HG03175 (cell line): ENCODE data around the gene COL5A1.

ENCODE experiments used
- ATAC-seq: cut with Tn5 transposase; IDR thresholded peaks from one replicate; pipeline ENCODE4 v1.9.1; 2021; ENCODE audit warnings: mild to moderate bottlenecking, moderate library complexity; ENCODE audit not compliant: unreplicated experiment

The COL5A1 gene

GRCh38 chr9:134758949-134759607 is 117.5 kb downstream of the COL5A1 start:
- no peak for ATAC-seq

GRCh38 chr9:134759913-134760312 is 118.3 kb downstream of the COL5A1 start:
- ATAC-seq = no peak

- ATAC-seq = no peak
Observed at GRCh38 chr9:134760750-134761420, 119.3 kb downstream of the COL5A1 start.

GRCh38 chr9:134764473-134765269 is 123.1 kb downstream of the COL5A1 start:
- ATAC-seq = no peak

GRCh38 chr9:134765785-134766184 is 124.2 kb downstream of the COL5A1 start:
- no peak for ATAC-seq

- no peak for ATAC-seq
Observed at GRCh38 chr9:134766587-134766986, 125.0 kb downstream of the COL5A1 start.

GRCh38 chr9:134768332-134768708 is 126.7 kb downstream of the COL5A1 start:
- no peak for ATAC-seq

GRCh38 chr9:134768709-134769351 is 127.2 kb downstream of the COL5A1 start:
- no peak for ATAC-seq

GRCh38 chr9:134770972-134771971 is 129.7 kb downstream of the COL5A1 start:
- no peak for ATAC-seq

- no peak for ATAC-seq
Observed at GRCh38 chr9:134772331-134772730, 130.7 kb downstream of the COL5A1 start.

GRCh38 chr9:134773842-134774241 is 132.2 kb downstream of the COL5A1 start:
- ATAC-seq = no peak

GRCh38 chr9:134774410-134774809 is 132.8 kb downstream of the COL5A1 start:
- no peak for ATAC-seq

- no peak for ATAC-seq
Observed at GRCh38 chr9:134775081-134775951, 133.7 kb downstream of the COL5A1 start.

- ATAC-seq = no peak
Observed at GRCh38 chr9:134776080-134776796, 134.6 kb downstream of the COL5A1 start.

- ATAC-seq = no peak
Observed at GRCh38 chr9:134777153-134777552, 135.6 kb downstream of the COL5A1 start.

GRCh38 chr9:134778156-134778555 is 136.6 kb downstream of the COL5A1 start:
- no peak for ATAC-seq

- ATAC-seq = no peak
Observed at GRCh38 chr9:134778841-134779411, 137.3 kb downstream of the COL5A1 start.

- ATAC-seq = no peak
Observed at GRCh38 chr9:134779640-134780039, 138.0 kb downstream of the COL5A1 start.
